Uterus (tissue), 2 donors: ENCODE measurements around the gene METTL17.

Source experiments
- CTCF ChIP-seq, 4 experiments: fragments of 200-600 bp in 2 of 4; fragments of 450-650 bp in 2 of 4; sonication (generic) in 2 of 4; IDR thresholded peaks; one replicate each; pipeline ENCODE4 v1.5.1; 2016 to 2019; ENCODE audit warnings: antibody characterized with exemption in 4 of 4, mild to moderate bottlenecking in 2 of 4, moderate library complexity in 1 of 4
- POLR2A ChIP-seq, 2 donors: fragments of 450-650 bp; IDR thresholded peaks; one replicate each; pipeline ENCODE4 v1.6.1; 2016; ENCODE audit warnings: antibody characterized with exemption in 2 of 2, mild to moderate bottlenecking in 1 of 2, moderate library complexity in 1 of 2

DNA sequence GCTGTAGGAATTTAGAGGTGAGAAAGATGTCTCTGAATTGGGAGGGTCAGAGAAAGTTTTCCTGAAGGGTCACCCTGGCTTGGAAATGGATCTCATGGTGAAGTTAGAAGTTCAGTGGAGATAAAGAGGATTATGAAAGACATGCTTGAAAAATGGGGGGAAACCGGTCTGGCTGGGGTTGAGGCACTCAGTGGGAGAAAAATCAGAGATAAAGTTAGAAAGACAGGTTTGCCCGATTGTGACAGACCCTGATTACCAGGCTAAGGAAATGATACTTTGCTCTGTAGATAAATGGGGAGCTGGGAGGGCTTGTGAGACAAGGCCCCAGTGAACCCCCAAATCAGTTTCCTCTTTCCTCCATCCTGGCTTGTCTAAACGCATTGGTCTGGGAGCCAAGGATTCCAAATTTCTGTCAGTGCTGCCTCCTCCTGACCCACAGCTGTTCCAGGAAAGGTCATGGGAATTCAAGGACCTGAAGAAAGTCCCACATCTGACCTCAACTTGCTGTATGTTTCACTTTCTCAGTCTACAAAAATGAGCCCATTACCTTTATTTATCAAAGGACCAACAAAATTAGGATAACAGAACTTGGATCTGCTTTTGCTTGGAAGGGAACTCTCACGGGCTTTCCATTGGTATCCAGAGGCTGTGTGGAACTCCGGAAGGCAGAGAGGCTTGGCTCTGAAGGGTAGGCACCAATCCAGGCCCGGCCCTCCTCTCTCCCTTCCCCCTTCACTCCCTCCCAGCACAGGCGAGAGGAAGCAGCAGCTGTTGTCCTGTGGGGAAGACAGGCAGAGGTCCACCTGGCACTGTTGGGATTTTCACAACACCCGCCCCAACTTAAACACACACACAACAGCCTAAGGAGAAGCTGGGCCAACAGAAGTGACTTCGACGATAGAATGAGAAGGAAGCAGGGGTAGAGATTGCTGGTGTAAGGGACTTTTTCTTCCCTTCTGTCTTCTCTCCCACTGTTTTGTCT is 49.0 kb downstream of the METTL17 start:
- peak in 2 of 4 experiments; percentile 7 to 24 for TF ChIP-seq CTCF (IDR thresholded peaks at IDR 0.05)
- peak; percentile 39 to 47 for TF ChIP-seq POLR2A (IDR thresholded peaks at IDR 0.05)
